DMS 273 (cell line): ENCODE data around the gene ATG9B.
"Not testable (repeated sequence)": the region's sequence is repeated elsewhere in the genome, so short reads cannot be mapped to it uniquely, and the experiment has no call there.

Experiments
- DNase-seq: peaks from one replicate; lab custom pipeline; 2025; ENCODE audit not compliant: unreplicated experiment; lab: John Stamatoyannopoulos, UW

Gene ATG9B

DNA sequence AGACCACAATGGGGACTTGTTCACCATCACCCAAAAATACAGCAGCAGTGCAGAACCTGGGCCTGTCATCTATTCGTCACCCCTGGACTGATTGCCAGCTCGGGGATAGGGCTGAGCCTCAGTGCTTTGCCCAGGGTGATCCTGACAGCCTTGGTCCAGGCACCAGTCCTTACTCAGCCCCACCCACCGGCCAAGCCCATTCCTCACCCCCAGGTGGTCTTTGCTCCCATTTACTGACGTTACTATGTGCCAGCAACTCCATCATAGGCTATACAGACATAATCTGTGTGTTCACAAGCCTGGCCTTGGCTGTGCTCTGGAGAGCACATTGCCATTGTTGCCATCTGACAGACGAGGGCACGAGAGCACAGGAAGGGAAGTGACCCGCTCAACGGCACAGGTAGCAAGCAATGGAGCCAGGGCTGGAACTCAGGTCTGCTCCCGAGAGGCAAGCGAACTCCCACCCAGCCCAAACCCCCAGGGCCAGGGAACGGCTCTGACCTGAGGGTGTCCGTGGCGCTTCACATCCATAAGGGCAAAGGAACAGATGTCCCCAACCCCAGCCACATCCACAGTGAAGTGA, 6.8 kb downstream of the ATG9B start:
- DNase-seq = no peak

DNA sequence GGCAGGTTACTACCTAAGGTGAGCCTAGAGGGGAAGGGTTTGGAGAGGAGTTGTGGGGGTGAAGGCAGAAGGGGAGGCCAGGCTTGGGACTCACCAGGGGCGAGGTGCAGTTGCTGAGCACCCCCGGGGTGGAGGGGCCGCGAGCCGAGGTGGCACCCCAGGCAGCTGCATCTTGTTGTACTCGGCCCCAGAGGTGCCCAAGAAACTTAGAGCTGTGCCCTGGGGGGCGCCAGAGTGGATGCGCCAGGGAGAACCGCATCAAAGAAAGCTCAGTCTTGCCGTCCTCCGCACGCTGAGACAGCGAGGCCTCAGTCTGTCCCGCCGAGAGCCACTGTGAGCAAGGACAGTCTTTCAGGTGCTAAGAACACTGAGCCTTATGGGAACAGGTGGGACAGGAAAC, 7.4 kb downstream of the ATG9B start:
- no peak for DNase-seq

DNA sequence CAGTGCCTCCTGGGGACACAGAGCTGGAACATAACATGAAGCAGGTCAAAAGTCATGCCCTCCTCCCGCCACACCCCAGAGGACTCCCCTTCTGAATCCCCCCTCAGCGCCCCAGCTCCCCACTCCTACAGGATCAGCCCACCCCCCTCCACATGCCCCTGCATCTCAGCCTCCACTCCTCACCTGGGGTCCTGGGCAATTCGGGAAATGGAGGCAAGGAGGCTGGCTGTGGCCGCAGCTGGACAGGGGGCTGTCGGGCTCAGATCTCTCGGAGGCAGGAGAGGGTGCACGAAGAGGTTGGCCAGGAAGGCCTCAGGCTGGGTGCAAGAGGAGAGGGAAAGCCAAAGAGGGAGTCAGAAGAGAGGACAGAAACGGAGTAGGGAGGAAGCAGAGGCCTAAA, 7.8 kb downstream of the ATG9B start:
- no peak for DNase-seq

DNA sequence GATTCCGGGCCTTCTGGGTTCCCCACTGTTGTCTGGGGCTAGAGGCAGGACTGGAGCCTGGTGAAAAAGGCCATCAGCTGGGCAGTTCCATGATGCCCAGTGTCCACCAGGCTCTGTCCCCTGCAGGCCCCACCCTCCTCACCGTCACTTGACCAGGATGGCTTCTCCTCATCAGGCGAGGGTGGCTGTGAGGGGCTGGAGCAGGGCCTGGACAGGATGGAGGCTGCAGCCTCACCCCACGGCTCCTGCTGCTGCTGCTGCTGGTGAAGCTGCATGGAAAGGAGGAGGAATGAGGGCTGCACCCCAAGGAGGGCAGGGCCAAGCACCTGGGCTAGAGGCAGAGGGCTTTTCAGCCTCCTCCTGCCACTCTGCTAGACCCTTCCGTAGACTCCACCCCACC, 8.3 kb downstream of the ATG9B start:
- no peak for DNase-seq

DNA sequence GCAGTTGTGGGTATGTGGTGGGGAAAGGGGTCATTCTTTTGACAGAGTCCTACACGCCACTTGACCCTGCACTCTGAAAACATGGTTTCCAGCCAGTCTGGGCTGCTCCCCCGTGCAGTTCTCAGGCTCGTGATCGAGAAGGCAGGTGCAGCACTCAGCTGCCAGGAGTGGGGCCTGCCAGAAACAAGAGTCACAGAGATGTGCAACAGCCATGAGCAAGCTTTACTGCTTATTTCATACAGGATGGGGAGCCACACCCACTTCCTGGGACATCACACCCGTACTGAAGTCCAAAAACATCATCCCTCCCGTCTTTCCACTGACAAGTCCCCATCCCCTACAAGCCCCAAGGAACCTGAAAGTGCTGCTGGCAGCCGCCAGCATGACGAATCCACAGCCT, 9.3 kb downstream of the ATG9B start:
- DNase-seq = no peak

DNA sequence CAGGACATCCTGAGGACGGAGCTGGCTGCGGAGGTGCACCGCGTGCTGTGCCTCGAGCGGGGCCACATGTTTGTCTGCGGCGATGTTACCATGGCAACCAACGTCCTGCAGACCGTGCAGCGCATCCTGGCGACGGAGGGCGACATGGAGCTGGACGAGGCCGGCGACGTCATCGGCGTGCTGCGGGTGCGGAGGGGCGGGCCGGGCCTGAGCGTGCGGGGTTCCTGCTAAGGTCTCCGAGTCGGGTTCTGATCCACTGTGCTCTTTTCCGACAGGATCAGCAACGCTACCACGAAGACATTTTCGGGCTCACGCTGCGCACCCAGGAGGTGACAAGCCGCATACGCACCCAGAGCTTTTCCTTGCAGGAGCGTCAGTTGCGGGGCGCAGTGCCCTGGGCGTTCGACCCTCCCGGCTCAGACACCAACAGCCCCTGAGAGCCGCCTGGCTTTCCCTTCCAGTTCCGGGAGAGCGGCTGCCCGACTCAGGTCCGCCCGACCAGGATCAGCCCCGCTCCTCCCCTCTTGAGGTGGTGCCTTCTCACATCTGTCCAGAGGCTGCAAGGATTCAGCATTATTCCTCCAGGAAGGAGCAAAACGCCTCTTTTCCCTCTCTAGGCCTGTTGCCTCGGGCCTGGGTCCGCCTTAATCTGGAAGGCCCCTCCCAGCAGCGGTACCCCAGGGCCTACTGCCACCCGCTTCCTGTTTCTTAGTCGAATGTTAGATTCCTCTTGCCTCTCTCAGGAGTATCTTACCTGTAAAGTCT, 10.4 kb downstream of the ATG9B start:
- DNase-seq = no peak

DNA sequence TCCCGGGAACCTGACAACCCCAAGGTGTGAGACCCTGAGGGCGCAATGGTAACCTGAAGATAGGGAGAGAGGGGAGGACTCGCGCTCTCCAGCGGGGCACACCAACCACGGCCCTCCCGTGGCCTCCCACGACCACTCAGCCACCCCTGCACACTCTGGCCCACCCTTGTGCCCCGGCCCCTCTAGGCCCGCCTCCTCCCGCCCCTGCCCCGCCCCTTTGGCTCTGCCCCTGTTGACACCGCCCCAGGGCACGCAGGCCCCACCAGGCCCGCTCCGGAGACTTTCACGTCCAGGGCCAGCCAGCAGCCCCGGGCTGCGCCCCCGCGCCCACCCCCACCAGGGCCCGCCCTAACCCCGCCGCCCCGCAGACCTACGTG, 10.9 kb downstream of the ATG9B start:
- no peak for DNase-seq

DNA sequence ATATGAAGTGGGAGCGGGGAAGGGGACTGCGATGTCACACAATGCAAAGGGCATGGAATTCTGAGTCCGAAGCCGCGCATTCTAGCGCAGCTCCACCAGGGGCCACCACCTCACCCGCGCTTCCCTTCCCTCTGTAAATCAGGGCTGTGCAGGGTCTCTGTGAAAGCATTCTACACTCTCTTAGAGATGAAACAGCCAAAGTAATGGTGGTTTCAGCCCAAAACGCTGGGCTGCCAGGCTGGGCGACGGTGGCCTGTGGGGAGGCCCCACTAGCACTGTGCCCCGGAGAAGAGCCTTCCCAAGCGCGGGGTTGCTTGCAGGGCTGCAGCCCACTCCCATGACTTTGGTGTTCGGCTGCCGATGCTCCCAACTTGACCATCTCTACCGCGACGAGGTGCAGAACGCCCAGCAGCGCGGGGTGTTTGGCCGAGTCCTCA, 11.4 kb downstream of the ATG9B start:
- peak; percentile 56 for DNase-seq

DNA sequence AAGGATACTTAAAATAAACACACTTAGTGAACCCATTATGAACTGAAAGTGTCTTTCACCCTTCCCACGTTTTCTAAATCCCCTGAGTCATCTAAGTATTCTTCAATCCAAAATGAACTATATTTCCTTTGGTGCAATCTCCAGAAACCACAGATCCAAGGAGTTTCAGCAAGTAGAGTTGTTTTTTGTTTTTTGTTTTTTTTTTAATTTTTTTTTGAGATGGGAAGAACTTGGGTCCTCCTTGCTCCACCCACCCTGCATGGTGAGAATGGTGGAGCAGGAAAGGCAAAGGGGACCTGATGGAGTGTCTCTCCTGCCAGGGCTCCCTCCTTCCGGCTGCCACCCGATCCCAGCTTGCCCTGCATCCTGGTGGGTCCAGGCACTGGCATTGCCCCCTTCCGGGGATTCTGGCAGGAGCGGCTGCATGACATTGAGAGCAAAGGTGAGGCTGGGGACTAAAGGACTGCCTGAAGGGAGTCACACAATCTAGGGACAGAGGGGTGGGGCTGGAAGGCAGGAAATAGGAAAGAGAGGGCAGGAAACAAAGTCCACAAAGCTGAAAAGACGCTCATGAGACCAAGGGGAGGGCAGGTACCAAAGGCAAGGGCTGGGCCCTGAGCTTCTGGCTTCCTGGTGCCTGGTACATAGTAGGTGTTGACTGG, 12.1 kb downstream of the ATG9B start:
- DNase-seq = no peak

DNA sequence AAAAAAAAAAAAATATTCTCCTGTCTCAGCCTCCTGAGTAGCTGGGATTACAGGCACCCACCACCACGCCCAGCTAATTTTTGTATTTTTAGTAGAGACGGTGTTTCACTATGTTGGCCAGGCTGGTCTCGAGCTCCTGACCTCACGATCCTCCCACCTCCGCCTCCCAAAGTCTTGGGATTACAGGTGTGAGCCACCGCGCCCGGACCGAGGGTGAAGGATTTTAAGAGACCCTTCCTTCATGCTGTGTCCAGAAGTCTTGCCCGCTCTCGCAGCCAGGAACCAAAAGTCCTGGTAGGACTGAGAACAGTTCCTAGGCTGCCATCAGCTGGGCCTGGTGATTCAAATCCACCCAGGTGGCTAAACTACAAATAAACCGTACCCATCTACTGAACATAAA, 12.7 kb downstream of the ATG9B start:
- not testable (repeated sequence) for DNase-seq

DNA sequence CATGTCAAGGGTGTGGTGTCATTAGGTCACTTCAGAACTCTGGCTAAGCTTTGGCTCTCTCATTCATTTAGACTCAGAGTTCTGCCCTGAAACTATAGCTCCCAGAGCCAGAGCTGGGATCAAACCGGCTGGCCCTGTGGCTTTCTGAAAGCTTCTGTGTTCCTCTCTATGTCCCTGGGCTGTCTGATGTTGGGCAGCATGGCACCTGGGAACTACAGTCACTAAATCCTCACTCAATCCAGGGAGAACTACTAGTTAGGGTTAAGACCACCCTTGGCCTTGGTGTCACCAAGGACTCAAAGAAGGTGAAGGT, 13.2 kb downstream of the ATG9B start:
- DNase-seq = no peak

DNA sequence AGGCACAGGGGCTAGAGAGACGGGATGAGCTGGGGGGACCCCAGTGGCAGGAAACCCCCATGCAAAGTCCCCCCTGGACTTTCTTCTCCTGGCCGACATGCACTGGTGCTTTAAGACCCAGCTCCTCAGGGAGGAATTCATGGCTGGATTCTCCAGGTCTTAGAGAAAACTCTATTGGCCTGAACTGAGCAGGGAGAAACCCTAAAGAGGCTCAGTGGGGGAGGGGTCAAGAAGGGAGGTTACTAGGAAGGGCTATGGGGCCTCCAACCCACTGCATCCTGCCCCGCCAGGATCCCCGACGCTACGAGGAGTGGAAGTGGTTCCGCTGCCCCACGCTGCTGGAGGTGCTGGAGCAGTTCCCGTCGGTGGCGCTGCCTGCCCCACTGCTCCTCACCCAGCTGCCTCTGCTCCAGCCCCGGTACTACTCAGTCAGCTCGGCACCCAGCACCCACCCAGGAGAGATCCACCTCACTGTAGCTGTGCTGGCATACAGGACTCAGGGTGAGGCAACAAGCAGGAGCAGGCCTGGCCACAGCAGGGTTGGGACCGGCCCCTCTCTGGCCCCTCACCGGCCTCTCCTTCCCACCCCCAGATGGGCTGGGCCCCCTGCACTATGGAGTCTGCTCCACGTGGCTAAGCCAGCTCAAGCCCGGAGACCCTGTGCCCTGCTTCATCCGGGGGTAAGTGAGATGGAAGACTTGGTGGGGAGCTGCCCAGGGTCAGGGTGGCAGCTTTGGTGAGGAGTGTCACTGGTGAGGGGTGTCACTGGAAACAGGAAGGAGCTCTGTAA, 13.8 kb downstream of the ATG9B start:
- peak; percentile 65 for DNase-seq

DNA sequence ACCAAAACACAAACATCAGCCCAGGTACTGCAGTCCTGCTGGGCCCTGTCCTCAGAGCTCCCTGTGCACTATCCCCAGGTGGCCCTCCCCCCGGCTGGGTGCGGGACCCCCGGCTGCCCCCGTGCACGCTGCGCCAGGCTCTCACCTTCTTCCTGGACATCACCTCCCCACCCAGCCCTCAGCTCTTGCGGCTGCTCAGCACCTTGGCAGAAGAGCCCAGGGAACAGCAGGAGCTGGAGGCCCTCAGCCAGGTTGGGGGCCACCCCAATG, 14.3 kb downstream of the ATG9B start:
- DNase-seq = no peak

DNA sequence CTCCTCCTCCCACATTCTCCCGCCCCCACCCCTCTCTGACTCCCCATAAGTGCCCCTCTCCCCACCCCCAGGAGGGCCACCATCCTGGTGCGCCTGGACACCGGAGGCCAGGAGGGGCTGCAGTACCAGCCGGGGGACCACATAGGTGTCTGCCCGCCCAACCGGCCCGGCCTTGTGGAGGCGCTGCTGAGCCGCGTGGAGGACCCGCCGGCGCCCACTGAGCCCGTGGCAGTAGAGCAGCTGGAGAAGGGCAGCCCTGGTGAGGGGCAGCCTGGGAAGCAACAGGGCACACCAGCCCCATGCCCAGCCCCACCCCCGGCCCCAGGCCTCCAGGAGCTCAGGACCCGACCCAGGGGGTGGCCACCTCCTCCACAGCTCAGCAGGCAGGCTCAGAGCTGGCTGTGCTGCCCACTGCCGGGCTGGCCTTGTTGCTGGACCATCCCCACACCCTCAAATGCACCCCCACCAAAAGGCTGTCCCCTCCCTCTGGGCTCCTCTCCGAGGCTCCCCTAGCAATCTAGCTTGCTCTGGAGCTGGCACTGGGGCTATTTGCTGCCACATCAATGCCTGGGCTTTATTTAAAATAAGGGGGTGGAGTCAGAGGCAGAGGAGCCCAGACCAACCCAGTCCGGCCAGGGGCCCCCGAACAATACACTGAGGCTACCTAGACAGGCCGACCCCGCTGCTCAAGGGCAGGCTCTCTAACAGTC, 14.8 kb downstream of the ATG9B start:
- no peak for DNase-seq

DNA sequence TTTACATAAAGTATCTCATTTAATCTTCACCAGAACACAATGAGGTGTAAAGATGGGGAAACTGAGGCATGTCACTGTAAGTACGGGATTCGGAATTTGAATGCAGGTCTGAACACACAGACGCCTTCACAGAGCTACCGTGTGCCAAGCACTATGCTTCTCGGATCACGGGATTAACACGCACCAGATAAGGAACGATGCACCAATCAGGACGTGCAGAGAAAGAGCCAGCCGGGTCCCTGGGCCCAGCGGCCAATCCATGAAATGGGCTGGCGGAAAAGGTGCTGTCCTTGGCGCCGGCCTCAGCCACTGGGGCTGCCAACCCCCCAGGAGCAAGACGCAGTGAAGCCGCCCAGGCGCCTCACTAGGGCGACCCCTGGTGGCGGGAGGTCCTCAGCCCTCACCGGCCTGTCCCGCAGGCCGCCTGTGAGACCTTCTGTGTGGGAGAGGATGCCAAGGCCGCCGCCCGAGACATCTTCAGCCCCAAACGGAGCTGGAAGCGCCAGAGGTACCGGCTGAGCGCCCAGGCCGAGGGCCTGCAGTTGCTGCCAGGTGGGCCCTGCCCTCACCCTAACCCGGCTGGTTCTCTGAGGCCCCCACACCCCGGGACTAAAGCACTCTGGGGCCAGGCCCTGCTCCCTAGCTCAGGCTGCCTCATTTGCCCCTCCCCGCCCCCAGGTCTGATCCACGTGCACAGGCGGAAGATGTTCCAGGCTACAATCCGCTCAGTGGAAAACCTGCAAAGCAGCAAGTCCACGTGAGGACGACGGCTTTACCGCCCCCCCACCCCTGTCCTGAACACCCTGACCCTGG, 15.6 kb downstream of the ATG9B start:
- DNase-seq = peak; percentile 45

DNA sequence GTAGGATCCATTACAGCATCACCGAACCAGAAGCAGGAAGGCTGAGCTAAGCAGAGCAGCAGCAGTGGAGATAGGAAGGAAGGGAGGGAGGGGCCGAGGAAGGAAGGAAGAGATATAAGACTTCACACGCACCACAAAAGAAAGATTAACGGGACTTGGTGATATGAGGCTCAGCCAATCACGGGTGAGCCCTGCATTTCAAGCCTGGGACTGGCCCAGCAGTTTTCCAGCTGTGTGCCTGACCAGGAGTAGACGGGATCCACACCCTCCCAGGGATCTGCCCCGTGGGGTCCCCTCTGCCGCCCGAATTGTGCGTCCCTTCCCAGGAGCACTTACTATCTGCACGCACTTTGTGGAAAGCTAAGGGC, 16.2 kb downstream of the ATG9B start:
- no peak for DNase-seq

DNA sequence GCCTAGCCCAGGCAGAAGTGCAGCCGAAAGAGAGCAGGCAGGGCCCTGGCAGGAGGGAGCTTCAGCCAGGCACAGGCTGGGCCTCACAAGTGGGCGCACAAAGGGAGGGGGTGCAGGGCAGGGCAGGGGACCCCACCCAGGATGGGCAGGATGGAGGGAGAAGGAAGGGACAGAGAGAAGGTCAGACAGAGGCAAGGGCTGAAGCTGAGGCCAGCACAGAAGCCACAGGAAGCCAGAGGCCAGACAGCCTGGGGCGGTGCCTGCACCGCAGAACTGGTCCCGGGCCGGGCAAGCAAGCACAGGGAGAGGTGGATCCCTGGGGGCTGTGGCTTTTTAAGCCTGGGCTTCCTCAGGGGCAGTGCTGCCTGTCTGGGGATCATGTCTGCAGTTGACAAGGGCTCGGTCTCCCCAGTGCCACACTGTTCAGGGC, 16.8 kb downstream of the ATG9B start:
- DNase-seq = no peak

DNA sequence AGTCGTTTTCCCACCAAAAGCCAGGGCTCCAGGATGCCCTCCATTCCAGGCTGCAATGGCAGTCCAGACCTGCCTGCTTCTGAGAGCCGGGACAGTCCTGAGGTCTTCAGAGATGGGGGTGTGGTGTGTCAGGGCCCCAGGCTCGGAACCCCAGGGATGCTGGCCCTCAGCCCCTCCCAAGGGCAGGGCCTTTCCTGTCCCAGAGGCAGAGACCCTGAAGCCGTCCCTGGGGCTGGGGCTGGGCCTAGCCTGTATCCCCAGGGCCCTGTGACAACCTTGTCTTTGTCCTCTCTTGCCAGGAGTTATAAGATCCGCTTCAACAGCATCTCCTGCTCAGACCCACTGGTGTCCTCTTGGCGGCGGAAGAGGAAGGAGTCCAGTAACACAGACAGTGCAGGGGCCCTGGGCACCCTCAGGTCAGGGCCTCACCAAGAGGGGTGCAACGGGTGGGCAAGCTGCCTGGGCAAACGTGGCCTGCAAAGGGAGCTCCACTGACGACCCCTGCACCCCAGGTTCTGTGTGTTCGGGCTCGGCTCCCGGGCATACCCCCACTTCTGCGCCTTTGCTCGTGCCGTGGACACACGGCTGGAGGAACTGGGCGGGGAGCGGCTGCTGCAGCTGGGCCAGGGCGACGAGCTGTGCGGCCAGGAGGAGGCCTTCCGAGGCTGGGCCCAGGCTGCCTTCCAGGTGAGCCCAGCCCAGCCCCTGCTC, 17.5 kb downstream of the ATG9B start:
- DNase-seq = no peak

DNA sequence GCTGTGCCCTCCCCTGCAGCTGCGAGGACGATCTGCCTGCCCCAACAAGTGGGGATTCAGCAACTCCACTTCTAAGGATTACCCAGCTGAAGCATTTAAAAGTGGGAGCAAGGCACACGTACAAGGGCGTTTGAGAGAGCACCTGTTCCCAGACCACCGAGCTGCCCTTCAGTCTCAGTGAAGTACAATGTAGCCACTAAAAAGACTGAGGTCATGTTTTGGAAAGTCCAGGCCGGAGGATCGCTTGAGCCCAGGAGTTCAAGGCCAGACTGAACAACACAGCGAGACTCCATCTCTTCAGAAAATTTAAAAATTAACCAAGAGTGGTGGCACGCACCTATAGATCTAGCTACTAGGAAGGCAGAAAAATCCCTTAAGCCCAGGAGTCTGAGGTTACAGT, 18.7 kb downstream of the ATG9B start:
- no peak for DNase-seq

DNA sequence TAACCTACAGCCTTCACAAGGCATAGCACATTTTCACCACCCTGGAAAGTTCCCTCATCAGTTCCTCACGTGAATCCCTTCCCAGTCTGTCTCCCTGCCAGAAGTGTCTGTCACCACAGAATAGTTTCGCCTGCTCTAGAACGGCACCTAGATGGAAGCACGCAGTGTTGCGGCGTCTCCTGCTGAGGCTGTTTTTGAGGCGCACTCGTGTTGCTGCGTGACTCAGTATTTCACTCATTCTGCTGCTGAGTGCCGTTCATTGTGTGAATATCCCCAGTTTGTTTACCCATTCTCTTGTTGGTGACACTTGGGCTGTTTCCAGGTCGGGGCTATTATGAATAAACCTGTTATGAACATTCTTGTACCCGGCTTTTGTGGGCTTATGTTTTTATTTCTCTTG, 20.7 kb downstream of the ATG9B start:
- no peak for DNase-seq
